Dermis microvascular lymphatic vessel endothelial cell (primary cell): Measurements from ENCODE around the gene SETDB1. TPM values are rescaled to one million over a fixed set of nuclear protein-coding genes. Genes with fewer than 3 reads are reported as not detected.
"Not testable (repeated sequence)": the region's sequence is repeated elsewhere in the genome, so short reads cannot be mapped to it uniquely, and the experiment has no call there.

Experiments used
- DNase-seq, 2 donors: peaks; one replicate each; pipeline versions ENCODE4 v3.0.0 to v3.0.0-alpha.2; 2010; ENCODE audit warnings: low read depth in 2 of 2
- total RNA-seq: library from RNA; depleted of rRNA; stranded (reverse); fragments of >200 nt; gene quantifications from 2 replicates; pipeline ENCODE4 v1.2.1, GENCODE V29; 2014

SETDB1 gene
- total RNA-seq, 1 donor from 2014 or later = 25.9 TPM

DNA sequence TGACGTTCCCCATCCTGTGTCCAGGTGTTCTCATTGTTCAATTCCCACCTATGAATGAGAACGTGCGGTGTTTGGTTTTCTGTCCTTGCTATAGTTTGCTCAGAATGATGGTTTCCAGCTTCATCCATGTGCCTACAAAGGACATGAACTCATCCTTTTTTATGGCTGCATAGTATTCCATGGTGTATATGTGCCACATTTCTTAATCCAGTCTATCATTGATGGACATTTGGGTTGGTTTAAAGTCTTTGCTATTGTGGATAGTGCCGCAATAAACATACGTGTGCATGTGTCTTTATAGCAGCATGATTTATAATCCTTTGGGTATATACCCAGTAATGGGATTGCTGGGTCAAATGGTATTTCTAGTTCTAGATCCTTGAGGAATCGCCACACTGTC lies 2.6 kb downstream of the SETDB1 start:
- not testable (repeated sequence) for DNase-seq

DNA sequence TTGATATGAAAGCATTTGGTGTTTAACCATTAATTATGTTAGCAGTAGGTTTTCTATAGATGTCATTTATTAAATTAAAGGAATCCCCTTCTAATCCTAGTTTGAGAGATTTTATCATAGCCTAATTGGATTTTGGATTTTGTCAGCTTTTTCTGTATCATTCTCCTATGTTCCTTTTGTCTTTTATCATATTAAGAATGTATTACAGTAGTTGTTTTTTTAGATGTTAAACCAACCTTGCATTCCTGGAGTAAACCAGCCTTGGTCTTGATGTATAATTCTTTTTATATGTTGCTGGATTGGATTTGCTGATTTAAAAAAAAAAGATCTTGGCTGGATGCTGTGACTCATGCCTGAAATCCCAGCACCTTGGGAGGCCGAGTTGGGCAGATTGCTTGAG lies 5.6 kb downstream of the SETDB1 start:
- DNase-seq = peak; percentile 6 to 10

DNA sequence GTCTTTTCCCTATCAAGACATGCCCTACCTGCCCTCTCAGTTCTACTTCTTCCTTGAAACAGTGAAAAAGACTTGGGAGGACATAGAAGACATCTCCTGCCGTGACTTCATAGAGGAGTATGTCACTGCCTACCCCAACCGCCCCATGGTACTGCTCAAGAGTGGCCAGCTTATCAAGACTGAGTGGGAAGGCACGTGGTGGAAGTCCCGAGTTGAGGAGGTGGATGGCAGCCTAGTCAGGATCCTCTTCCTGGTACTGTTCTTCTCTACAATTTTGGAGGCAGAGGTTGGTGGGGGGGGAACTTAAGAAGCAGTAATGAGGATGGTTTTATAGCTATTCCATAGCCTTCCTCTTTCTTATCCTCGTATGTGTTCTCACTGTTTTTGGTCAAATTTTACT lies 18.7 kb downstream of the SETDB1 start:
- no peak for DNase-seq

DNA sequence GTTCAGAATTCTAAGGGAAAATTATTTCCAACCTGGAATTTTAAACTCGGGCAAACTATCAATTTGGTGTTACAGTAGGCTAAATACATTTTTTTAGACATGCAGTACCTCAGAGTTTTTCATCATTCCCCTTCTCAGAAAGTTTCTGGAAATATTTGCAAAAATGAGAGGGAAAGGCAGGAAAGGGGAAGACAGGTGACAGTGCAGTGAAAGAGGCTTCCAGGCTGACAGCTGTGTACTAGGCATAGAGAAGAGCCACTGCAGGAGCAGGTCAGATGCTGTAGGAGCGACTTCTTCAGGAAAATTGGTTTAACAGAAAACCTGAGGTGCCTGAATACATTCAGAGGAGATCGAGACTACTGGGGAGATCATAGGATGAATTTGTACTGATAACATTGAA lies 28.5 kb downstream of the SETDB1 start:
- DNase-seq = no peak

DNA sequence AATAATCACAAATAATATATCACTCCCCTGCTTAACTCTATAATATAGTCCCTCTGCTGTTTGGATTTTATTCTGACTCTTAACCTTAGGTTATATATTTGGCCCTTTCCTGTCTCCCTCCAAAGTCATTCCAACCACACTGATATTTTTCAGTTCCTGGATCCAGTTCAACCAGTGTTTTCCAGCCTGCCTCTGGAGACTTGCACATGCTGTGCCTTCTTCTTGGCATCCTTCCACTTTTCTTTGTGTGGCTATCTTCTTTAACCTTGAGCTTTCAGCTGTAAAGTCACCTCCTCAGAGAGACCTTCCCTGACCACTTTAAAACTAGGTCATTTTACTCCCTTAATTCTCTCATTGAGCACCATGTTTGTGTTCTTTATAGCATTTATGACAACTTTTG lies 29.1 kb downstream of the SETDB1 start:
- DNase-seq = no peak

DNA sequence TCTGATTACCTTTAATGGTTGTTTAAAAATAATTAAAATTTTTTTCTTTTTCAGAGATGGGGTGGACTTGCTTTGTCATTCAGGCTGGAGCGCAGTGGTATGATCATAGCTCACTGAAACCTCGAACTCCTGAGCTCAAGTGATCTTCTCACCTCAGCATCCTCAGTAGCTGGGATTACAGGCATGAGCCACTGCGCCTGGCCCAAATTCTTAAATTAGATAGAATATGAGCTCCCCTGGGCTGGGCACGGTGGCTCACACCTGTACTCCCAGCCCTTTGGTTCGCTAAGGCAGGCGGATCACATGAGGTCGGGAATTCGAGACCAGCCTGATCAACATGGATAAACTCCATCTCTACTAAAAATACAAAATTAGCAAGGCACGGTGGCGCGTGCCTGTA lies 31.5 kb downstream of the SETDB1 start:
- no peak for DNase-seq

DNA sequence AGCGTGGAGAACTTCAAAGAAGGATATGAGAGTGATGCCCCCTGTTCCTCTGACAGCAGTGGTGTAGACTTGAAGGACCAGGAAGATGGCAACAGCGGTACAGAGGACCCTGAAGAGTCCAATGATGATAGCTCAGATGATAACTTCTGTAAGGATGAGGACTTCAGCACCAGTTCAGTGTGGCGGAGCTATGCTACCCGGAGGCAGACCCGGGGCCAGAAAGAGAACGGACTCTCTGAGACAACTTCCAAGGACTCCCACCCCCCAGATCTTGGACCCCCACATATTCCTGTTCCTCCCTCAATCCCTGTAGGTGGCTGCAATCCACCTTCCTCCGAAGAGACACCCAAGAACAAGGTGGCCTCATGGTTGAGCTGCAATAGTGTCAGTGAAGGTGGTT lies 34.5 kb downstream of the SETDB1 start:
- no peak for DNase-seq

DNA sequence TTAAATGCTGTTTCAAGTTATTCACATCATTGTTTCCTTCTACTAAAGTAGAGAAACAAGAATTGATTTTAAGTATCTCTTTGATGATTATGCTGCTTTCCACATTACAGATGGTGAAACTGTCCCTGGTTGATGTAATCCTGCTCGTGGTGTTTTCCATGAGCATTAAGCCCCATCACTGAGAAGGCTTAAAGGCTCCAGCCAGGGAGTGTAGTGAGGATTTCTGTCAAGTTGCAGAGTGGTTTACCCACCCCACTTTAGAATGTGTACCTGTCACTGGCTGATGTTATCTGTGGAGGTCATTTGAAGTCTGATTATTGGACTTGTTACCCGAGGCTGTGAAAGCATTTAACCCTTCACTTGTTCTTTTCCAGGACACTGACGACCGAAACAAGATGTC lies 35.6 kb downstream of the SETDB1 start:
- DNase-seq = no peak

DNA sequence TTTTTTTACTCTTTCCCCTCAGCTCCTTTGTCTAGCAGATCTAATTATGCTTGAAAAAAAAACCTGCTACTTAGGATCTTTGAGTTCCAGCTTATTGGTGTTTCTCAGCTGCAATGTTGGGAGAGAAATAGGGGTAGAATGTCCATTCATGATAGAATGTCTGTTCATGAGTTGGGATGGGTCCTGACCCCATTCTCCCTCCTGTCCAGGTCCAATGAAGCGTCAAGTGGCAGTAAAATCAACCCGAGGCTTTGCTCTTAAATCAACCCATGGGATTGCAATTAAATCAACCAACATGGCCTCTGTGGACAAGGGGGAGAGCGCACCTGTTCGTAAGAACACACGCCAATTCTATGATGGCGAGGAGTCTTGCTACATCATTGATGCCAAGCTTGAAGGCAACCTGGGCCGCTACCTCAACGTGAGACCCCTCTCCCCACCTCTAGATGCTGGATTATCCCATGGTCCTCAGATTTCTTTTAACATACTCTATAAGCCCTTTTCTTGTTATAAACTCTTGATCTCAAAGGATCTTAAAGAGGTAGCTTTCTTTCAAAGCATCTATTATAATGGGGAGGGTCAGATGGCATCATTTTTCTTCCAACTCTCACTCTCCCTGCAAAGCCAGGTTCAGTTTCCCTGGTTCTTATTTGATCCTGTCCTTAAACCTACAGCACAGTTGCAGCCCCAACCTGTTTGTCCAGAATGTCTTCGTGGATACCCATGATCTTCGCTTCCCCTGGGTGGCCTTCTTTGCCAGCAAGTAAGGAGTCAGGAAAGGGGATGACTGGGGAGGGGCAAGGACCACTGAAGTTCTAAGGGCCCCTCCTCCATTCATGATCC lies 37.4 kb downstream of the SETDB1 start:
- DNase-seq = no peak

DNA sequence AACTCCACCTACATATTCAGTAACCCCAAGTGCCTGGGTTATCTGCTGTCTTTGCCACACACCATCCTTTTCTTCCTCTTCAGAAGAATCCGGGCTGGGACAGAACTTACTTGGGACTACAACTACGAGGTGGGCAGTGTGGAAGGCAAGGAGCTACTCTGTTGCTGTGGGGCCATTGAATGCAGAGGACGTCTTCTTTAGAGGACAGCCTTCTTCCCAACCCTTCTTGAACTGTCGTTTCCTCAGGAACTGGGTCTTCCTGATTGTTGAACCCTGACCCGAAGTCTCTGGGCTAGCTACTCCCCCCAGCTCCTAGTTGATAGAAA lies 38.0 kb downstream of the SETDB1 start:
- DNase-seq = no peak

DNA sequence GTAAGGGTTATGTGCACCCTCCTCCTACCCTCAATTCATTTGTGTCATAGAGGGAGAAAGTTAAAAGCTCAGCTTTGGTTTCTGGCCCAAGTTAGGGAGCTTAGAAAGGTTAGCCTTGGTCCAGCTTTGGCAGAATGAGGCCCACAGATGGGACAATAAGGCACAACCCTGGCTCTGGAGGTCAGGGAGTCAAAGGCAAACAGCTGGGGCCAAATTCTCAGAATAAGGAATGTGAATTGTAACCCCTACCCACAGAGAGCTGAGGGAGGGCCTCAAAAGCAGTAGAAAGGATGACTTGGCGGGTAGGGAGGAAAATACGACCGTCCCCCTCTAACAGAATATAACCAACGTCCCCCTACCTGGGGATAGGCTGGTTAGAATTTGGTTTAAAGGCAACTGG lies 39.4 kb downstream of the SETDB1 start:
- DNase-seq = no peak

DNA sequence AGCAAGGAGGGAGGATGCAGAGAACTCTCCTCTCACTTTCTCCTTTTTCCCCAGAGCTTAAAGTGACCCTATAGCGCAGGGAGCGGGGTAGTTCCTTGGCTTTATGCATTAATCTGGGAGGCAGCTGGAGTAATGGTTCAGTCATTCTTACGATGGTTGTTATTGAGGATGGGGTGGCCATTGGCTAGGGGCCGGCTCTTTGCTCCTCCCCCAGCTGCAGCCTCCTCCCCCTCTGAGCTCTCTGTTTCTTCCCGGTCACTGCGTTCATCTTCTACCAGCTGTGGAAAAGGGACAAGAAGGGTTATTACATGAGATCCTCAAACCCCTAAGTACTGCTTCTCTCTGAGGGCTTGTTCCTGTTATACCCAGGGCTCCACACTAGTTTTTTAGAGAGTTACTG lies 39.8 kb downstream of the SETDB1 start:
- DNase-seq = no peak

DNA sequence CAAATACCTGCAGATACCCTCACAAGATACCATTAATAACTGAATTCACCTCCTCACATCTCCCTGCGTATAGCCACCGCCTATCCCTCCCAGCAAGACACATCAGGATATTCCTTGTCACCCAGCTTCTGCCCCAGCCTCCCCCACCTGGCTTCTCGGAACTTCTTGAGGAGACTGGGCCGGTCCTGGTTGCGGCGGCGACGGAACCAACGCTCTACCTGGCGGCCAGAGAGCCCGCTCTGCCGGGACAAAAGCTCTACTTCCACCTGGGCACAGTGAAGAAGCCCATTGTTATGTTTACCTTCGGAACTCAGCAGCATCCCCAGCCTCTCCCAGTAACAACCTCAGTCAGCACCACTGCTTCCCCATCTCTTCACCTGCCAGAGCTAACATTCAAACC lies 41.8 kb downstream of the SETDB1 start:
- no peak for DNase-seq

DNA sequence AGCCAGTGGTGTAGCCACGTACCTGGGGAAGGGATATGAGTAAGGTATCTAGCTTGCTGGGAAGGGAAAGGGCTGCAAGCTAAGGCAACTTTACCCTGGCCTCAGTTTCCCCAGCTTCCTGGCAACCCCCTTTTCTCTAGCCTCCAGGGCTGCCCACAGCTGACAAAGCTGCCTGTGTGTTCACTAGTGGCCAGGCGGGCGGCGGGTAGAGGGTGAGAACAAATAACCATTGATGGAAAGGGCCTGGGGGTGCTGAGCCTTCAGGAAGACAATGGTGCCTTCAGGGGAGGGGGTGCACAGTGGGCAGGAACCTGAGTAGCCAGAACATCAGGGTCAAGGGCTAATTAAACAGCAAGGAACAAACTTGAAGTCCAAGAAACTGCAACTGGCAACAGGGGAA lies 42.3 kb downstream of the SETDB1 start:
- no peak for DNase-seq

DNA sequence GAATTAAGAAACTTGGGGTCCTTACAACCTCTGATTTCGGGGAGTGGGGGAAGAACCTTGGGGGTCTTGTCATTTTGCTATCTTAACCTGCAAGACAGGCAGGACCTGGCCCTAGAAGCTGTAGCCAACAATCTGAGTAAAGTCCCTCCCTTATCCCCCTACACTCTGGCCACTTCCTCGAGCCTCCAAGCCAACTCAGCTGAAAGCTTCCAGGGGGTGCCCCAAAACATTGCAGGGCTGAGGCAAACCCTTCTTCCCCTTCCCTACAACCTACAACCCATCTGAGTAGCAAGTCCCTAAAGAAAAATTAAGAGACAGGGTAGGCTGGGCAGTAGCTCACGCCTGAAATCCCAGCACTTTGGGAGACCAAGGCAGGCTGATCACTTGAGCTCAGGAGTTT lies 43.5 kb downstream of the SETDB1 start:
- DNase-seq = no peak

DNA sequence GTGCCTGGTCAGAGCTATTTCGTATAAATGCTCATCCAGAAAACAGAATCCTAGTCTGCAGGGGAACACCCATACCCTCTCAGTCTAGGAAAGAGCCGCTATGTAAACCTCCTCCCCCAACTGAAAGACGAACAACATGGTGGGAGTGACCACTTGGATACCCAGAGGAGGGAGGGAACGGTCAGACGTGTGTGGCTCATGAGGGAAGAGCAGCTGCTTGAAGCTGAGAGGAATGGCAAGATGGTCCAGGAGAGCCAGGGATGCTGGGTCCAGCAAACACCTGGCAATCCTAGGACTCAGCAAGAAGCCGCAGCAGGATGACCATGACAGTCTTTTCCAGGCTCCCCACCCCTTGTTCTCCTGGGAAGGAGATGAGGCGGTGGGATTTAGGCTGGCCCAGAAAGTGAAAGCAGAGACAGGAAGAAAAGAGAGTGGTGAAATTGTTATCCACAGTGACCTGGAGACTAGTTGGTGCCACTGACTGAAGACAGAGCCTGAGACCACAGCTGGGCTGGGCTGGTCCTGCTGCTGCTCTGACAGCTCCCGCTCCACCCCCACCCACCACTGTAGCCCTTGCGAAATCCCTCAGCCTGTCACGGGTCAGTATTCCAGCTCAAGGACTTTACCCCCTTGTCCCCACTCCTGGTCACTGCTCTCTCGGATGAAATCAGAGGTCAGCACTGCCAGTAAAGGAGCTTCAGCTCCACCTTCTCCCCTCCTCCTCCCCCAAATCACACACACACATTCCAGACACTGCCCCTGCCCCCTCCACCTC lies 44.8 kb downstream of the SETDB1 start:
- DNase-seq = no peak

DNA sequence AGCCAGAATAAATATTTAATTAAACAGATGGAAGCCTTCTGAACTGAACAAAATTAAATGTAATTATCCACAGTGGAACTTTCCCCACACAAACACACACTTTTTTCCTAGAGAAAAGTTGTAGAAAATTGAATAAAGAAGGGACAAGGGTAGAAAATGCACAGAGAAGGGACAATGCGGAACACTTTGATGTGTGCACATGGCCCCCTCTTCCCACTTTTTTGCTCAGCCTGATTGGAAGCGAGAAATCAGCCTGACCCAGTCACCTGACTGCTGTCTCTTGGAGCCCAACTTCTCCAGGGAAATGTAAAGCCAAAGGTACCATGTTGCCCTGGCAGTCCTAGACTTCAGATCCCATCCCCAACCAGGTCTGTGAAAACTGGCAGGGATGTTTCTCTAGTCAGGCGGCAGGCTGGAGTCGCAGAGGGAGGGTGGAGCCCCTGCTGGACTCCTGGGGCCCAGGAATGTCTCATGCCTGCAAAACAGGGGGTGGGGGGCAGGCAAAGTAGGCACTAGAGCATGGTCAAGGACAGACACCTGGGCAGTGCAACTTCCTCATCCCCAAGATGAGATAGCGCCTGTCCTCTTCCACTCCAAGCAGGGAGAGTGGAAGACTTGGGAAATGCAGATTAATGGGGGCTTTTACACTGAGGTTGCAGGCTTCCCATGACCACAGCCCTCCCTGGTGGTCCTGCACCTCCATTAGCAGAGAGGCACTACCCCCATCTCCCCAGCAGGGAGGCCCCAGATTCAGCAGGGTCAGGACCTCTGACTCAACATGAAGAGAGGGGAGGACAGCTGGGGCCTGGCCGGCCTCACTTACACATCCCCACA lies 45.6 kb downstream of the SETDB1 start:
- no peak for DNase-seq

DNA sequence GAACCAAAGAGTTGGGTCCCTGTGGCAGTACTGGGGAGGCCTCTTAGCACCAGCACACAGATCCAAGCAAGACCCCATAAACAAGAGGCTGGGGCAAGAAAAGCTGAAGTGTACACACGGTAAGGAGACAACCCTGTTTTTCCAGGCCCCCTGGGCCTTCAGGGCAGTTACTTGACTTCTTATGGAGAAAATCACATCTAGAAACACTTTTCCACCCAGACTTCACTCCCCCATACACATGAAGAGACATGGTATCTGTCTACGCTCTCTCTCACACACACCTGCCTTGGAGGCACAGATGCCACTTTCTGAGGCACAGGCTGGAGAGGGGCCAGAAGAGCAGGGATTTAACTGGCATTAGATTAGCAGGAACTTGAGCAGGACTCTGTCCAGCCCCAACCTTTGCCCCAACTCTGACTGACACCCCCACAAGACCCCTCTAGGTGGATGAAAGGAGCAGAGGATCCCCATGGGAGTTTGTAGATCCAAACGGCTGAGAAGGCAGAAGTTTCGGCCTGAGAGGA lies 46.3 kb downstream of the SETDB1 start:
- no peak for DNase-seq

DNA sequence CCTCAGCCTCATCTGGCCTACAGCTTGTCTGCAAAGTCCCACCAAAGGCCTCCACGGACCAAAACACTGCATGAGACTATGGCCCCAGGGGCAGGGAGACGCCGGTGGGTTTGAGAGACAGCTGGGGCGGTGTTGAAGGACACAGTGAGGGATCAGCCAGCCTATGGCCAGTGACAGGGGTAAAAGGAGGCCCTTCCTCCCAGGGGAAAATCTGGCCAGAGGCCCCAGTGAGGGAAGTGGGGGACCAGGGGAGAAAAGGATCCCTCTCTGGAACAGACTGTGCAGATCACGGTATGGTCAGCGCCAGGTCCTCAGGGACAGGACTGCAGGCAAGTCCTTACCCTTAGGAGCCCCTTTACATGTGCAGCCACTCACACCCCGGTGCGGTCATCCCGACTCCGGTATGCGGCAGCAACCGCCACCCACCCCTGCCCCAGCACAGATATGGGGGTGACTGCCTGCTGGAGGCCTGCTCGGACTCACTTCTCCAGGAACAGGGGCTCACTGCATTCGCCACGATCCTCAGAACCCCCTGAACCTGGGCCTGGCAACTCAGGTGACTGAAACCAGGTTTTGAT lies 47.2 kb downstream of the SETDB1 start:
- peak in 1 of 2 donors; percentile 19 for DNase-seq

DNA sequence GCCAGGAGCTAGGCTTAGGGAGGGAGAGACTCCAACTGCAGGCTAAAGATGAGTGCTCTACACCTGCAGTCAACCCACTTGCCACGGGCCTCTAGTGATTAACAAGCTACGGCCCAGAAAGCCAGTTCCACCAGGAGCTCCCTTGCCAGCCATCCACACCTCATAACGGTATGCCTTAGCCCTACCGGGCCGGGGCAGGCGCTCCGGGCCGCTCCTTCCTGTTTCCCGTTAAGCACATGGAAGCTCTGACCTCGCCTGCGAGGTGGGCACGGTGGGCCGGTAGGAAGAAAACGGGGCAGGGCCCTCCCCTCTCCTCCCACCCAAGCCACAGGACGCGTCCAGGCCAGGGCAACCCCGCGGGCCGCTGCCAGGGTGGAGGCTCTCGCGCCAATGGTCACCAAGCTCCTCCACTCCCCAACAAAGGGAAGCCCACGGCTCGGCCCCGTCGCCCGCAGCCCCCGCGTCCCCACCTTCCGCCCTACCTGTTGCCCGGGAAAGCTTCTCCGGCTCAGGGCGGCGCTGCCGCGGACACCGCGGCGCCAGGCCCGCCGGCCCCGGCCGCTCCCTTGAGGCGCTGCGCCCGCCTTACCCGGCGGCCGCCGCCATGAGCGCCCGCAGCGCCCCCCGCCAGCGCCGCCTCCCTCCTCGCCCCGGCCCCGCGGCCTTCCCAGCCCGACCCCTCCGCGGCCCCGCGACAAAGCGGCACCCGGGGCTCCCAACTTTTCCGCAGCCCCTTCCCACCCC lies 47.8 kb downstream of the SETDB1 start:
- peak; percentile 12 to 58 for DNase-seq
